Measurements from ENCODE around the gene MTCH2.

DNA sequence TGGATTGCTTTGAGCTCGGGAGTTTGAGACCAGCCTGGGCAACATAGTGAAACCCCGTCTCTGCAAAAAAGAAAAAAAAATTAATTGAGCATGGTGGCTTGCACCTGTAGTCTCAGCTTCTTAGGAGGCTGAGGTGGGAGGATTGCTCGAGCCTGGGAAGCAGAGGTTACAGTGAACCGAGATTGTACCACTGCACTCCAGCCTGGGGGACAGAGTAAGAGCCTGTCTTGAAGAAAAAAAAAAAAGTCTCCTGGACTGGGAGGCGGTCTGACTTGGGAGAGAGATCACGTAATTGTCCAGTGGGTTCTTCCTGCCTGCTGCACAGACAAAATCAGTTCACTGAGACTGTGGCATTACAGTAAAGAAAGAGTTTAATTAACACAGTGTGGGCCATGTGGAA lies 3.1 kb upstream of the MTCH2 start:
- TF ChIP-seq, protein P1, sequence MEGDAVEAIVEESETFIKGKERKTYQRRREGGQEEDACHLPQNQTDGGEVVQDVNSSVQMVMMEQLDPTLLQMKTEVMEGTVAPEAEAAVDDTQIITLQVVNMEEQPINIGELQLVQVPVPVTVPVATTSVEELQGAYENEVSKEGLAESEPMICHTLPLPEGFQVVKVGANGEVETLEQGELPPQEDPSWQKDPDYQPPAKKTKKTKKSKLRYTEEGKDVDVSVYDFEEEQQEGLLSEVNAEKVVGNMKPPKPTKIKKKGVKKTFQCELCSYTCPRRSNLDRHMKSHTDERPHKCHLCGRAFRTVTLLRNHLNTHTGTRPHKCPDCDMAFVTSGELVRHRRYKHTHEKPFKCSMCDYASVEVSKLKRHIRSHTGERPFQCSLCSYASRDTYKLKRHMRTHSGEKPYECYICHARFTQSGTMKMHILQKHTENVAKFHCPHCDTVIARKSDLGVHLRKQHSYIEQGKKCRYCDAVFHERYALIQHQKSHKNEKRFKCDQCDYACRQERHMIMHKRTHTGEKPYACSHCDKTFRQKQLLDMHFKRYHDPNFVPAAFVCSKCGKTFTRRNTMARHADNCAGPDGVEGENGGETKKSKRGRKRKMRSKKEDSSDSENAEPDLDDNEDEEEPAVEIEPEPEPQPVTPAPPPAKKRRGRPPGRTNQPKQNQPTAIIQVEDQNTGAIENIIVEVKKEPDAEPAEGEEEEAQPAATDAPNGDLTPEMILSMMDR (IDR thresholded peaks at IDR 0.05; ENCODE audit: low read length): no peak
- no peak for TF ChIP-seq EZH2 (IDR thresholded peaks at IDR 0.05; ENCODE audit: borderline replicate concordance, low read length)
